HG03159 (cell line): Measurements from ENCODE around the gene PDIA3.
A peak's percentile ranks its signal among the peaks of the same experiment; 100 is the strongest.
"Not testable (repeated sequence)": the region's sequence is repeated elsewhere in the genome, so short reads cannot be mapped to it uniquely, and the experiment has no call there.

Experiments used
- ATAC-seq: cut with Tn5 transposase; IDR thresholded peaks from one replicate; pipeline ENCODE4 v1.9.1; 2021; ENCODE audit warnings: mild to moderate bottlenecking, moderate library complexity; ENCODE audit not compliant: unreplicated experiment

The PDIA3 gene

GRCh38 chr15:43808960-43809678 is 62.9 kb downstream of the PDIA3 start:
- peak; percentile 78 for ATAC-seq

- ATAC-seq, result not testable (repeated sequence)
These were observed 68.8 kb downstream of the PDIA3 start for GRCh38 chr15:43815064-43815463.

GRCh38 chr15:43821505-43821904 is 75.3 kb downstream of the PDIA3 start:
- no peak for ATAC-seq
